Heart left ventricle (tissue), 13 donors: Measurements from ENCODE around the gene ABCA13.

Experiments used
- CTCF ChIP-seq, 12 donors: fragments of 200-600 bp; sonication (generic) in 4 of 12; IDR thresholded peaks; one replicate each; pipeline versions ENCODE4 v1.5.0 to v1.8.0; 2018 to 2022; ENCODE audit warnings: antibody characterized with exemption in 12 of 12, mild to moderate bottlenecking in 5 of 12
- POLR2A ChIP-seq, 2 donors: fragments of 450-650 bp; IDR thresholded peaks; one replicate each; pipeline ENCODE4 v1.6.1; 2017; ENCODE audit warnings: antibody characterized with exemption in 2 of 2, mild to moderate bottlenecking in 2 of 2, moderate library complexity in 2 of 2
- donor health status: ischemic (EF 13 %, LVEDD 7.1; RV severe dilation, severe dysfunction).
- donor health status: DM: no; HTN: yes; CAD: no.
- donor health status: DM: no; HTN: no; CAD: no.
- donor health status: ischemic (EF 25% LVEDD 6.9; RV normal size, moderate dysfunction).
- donor health status: ischemic (EF 25% LVEDD 5.7; RV mildly dilated, moderate dysfunction).
- donor health status: ischemic (EF 35%, LVEDD 5.7; RV mildly dilated, moderate dysfunction).
- donor health status: nonischemic (EF 11% LVEDD 7.7; RV severe dilation, severe dysfunction).
- donor health status: DM: yes; HTN: yes; CAD: no.
- donor health status: PGD.
- donor health status: ischemic (EF 29% LVEDD 5.4; RV normal size, mild dysfunction).
- donor health status: nonischemic (EF 23%, LVEDD 6.1; RV moderate dilation, normal function).

- TF ChIP-seq CTCF (IDR thresholded peaks at IDR 0.05), result no peak
- no peak for TF ChIP-seq POLR2A (IDR thresholded peaks at IDR 0.05)
These were observed 472.3 kb downstream of the ABCA13 start for GRCh38 chr7:48643431-48644013.
